Activated naive CD8-positive, alpha-beta T cell treated with anti-CD3 and anti-CD28 coated beads for 36 hours (primary cell): ENCODE results near the gene RGPD6. TPM values are rescaled to one million over a fixed set of nuclear protein-coding genes. Genes with fewer than 3 reads are reported as not detected.

Experiments used
- total RNA-seq, 2 experiments: library from RNA; stranded (reverse); gene quantifications; one replicate each; pipeline ENCODE4 v1.2.3, GENCODE V29; 2021

RGPD6 gene
- total RNA-seq, 2 experiments from 2014 or later: 14.9 to 16.6 TPM

Other genes starting within 250 kb of the RGPD6 start
- under 1 TPM; 0.48 to 0.82 TPM for gene LIMS4, start 104.4 kb downstream of the RGPD6 start, total RNA-seq
- gene BUB1, start 100.8 kb upstream of the RGPD6 start, total RNA-seq: 10 to 100 TPM; 75.5 to 80.4 TPM
- gene ACOXL, start 155.4 kb upstream of the RGPD6 start, total RNA-seq: not detected